Stimulated activated CD8-positive, alpha-beta memory T cell treated with anti-CD3 and anti-CD28 coated beads, Interleukin-2, amount 100 ng/mL, for 1 hour (primary cell): ENCODE data around the gene MT1M.
"Not testable (repeated sequence)": the region's sequence is repeated elsewhere in the genome, so short reads cannot be mapped to it uniquely, and the experiment has no call there.

Experiments used
- DNase-seq, 2 donors: peaks; one replicate each; pipeline ENCODE4 v3.0.0-alpha.2; 2020; ENCODE audit warnings: low read depth in 2 of 2

The MT1M gene

GRCh38 chr16:56673921-56674320 is 41.5 kb downstream of the MT1M start:
- DNase-seq = no peak

- DNase-seq = not testable (repeated sequence)
Observed at GRCh38 chr16:56674570-56674969, 42.1 kb downstream of the MT1M start.

GRCh38 chr16:56675685-56676210 is 43.3 kb downstream of the MT1M start:
- no peak for DNase-seq

GRCh38 chr16:56677474-56677873 is 45.0 kb downstream of the MT1M start:
- no peak for DNase-seq

- DNase-seq = no peak
Observed at GRCh38 chr16:56679078-56679730, 46.7 kb downstream of the MT1M start.

- DNase-seq = no peak
Observed at GRCh38 chr16:56679818-56680217, 47.4 kb downstream of the MT1M start.

- peak; percentile 68 to 79 for DNase-seq
Observed at GRCh38 chr16:56681939-56682702, 49.7 kb downstream of the MT1M start, which contains the start of gene MT1X. MT1X (plus strand) TSS chr16:56682470; CDS start chr16:56682541, 71 bp downstream.

GRCh38 chr16:56682703-56683397 is 50.4 kb downstream of the MT1M start:
- DNase-seq = no peak
